ENCODE measurements around the gene MRPS34. TPM values are rescaled to one million over a fixed set of nuclear protein-coding genes. Genes with fewer than 3 reads are reported as not detected.

MRPS34 gene
- total RNA-seq, 1 donor from 2014 or later, result 74.0 TPM

DNA sequence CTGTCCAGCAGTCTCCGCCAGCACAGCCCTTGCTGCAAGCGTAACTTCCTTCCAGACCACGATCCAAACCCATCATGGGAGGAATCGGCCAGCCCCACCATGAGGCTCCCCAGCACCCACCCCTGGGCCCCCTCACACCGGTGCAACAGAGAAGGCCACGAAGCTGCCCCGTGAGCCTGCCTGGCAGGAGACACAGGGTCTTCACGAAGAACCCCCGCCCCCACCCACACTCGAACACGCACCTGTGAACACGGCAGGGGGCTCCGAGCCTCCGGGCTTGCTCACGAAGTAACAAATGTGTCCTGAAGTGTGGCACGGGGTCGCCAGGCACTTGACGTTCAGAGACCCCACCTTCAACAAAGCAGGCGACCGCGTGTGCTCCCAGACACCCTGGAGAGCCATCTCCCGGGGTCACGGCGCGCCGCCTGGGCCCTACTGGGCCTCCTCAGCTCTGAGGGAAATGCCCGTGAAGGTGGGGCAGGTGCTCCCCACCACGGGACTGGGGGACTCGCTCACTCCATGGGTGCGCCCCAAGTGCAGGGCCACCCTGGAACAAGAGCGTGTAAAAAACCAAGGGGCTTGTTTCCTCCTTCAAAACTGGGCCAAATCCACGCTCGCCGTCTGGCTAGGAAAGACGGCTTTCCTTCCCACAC is 46.1 kb upstream of the MRPS34 start:
- FAIRE-seq (no peak), DNase-seq (ENCODE audit: low read depth) (no peak)
- Histone ChIP-seq H3K4me3 (ENCODE audit: insufficient read depth, low read depth, low read length) (no peak overlapping the region), H3K79me2 (ENCODE audit: insufficient read depth, low read length) (no peaks in the 10 kb centered on the region), H4K20me1 (ENCODE audit: insufficient read depth, low read length) (peaks cover 3% of the 10 kb centered on the region), H3K4me1 (ENCODE audit: insufficient read depth, low read length) (no peaks in the 10 kb centered on the region), H3K36me3 (ENCODE audit: insufficient read depth, low read length) (no peaks in the 10 kb centered on the region), H2AFZ (ENCODE audit: low read depth, low read length) (no peak overlapping the region), H3K27ac (ENCODE audit: low read depth, low read length) (no peak overlapping the region), H3K27me3 (ENCODE audit: insufficient read depth, low read length) (no peaks in the 10 kb centered on the region), H3K9ac (ENCODE audit: low read length) (no peak overlapping the region), H3K9me3 (ENCODE audit: insufficient read depth, low read depth, low read length) (no peaks in the 10 kb centered on the region), H3K4me2 (ENCODE audit: low read length) (no peak overlapping the region)
- Mint-ChIP-seq H3K27me3 (ENCODE audit: low read depth, unreplicated experiment) (no peaks in the 10 kb centered on the region), H3K9me3 (ENCODE audit: unreplicated experiment) (no peaks in the 10 kb centered on the region), H3K4me1 (ENCODE audit: low read depth, unreplicated experiment) (no peaks in the 10 kb centered on the region), H3K27ac (ENCODE audit: unreplicated experiment) (no peak overlapping the region), H3K36me3 (ENCODE audit: low read depth, unreplicated experiment) (peaks cover 9% of the 10 kb centered on the region), H3K4me3 (ENCODE audit: unreplicated experiment) (no peak overlapping the region)
- TF ChIP-seq, protein P1, sequence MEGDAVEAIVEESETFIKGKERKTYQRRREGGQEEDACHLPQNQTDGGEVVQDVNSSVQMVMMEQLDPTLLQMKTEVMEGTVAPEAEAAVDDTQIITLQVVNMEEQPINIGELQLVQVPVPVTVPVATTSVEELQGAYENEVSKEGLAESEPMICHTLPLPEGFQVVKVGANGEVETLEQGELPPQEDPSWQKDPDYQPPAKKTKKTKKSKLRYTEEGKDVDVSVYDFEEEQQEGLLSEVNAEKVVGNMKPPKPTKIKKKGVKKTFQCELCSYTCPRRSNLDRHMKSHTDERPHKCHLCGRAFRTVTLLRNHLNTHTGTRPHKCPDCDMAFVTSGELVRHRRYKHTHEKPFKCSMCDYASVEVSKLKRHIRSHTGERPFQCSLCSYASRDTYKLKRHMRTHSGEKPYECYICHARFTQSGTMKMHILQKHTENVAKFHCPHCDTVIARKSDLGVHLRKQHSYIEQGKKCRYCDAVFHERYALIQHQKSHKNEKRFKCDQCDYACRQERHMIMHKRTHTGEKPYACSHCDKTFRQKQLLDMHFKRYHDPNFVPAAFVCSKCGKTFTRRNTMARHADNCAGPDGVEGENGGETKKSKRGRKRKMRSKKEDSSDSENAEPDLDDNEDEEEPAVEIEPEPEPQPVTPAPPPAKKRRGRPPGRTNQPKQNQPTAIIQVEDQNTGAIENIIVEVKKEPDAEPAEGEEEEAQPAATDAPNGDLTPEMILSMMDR (IDR thresholded peaks at IDR 0.05; ENCODE audit: insufficient read depth, low read depth, low read length), result no peak

DNA sequence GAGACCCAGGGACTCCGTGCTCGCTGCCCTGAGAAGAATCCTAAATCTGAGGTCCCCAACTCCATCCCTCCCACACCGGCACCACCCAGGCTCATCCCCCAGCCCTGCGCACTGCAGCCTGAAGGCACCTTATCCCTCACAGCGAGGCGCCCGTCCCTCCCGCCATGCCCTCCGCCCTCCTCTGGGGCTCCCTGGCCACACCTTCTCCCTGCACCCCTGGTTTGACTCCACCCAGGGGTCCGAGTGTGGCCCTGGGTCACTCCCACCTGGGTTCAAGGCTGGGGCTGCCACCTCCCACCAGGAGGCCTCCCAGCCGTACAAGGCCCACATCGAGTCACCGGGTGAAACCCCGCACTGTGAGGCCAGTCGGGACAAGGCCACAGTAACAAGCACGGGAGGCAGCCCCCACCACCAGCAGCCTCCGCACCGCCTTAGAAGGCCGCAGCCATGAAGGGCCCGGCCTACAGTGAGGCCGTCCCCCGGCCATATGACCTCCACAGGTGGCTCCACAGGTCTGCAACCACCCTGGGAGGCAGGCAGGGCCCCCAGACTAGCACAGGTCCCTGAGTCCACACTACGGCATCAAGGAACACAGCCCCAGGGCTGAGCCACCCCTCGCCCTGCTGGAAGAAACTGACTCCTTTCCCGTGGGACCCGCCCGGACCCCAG is 45.4 kb upstream of the MRPS34 start:
- Mint-ChIP-seq H3K27me3 (ENCODE audit: low read depth, unreplicated experiment) (no peaks in the 10 kb centered on the region), H3K4me1 (ENCODE audit: low read depth, unreplicated experiment) (no peaks in the 10 kb centered on the region), H3K27ac (ENCODE audit: unreplicated experiment) (no peak overlapping the region), H3K36me3 (ENCODE audit: low read depth, unreplicated experiment) (peaks cover 12% of the 10 kb centered on the region), H3K4me3 (ENCODE audit: unreplicated experiment) (no peak overlapping the region), H3K9me3 (ENCODE audit: unreplicated experiment) (no peaks in the 10 kb centered on the region)
- H3K27me3 ChIP-seq (ENCODE audit: insufficient read depth, low read length), result no peaks in the 10 kb centered on the region
- H3K9me3 ChIP-seq (ENCODE audit: insufficient read depth, low read depth, low read length), result no peaks in the 10 kb centered on the region
- H3K36me3 ChIP-seq (ENCODE audit: insufficient read depth, low read length), result no peaks in the 10 kb centered on the region
- no peaks in the 10 kb centered on the region for H3K79me2 ChIP-seq (ENCODE audit: insufficient read depth, low read length)
- H3K4me3 ChIP-seq (ENCODE audit: insufficient read depth, low read depth, low read length), result no peak overlapping the region
- TF ChIP-seq EZH2 (IDR thresholded peaks at IDR 0.05; ENCODE audit: insufficient read depth, low read length), result no peak
- TF ChIP-seq, protein P1 (IDR thresholded peaks at IDR 0.05; ENCODE audit: insufficient read depth, low read depth, low read length), result no peak
- H3K27ac ChIP-seq (ENCODE audit: low read depth, low read length), result no peak overlapping the region
- H3K4me1 ChIP-seq (ENCODE audit: insufficient read depth, low read length), result no peaks in the 10 kb centered on the region
- H4K20me1 ChIP-seq (ENCODE audit: insufficient read depth, low read length), result no peaks in the 10 kb centered on the region
- no peak for DNase-seq (ENCODE audit: low read depth)
- no peak overlapping the region for H3K4me2 ChIP-seq (ENCODE audit: low read length)
- no peak for FAIRE-seq
- H2AFZ ChIP-seq (ENCODE audit: low read depth, low read length), result no peak overlapping the region
- no peak overlapping the region for H3K9ac ChIP-seq (ENCODE audit: low read length)

DNA sequence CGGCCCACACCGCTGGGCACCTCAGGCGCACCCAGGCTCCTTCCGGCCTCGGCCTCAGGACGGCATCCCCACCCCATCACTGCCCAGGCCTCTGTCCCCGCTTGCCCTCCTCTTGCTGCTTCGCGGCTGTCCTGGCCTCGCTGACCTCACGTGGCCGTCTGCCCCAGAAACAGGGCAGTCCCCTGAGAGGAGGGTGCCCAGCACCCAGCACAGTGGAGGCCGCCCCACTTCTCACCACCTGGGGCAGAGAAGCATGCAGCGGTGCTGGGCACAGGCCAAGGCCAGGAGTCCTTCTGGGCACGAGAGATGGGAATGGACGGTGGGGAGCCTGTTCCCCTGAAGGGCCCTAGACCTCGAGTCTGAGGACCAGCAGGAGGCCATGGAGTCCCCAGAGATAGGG is 44.8 kb upstream of the MRPS34 start:
- no peak overlapping the region for H3K9ac ChIP-seq (ENCODE audit: low read length)
- DNase-seq (ENCODE audit: low read depth) (no peak), FAIRE-seq (no peak)
- no peak overlapping the region for H3K27ac ChIP-seq (ENCODE audit: low read depth, low read length)
- H3K4me1 Mint-ChIP-seq (ENCODE audit: low read depth, unreplicated experiment), result no peaks in the 10 kb centered on the region
- TF ChIP-seq EZH2 (IDR thresholded peaks at IDR 0.05; ENCODE audit: insufficient read depth, low read length), result no peak
- TF ChIP-seq, protein P1 (IDR thresholded peaks at IDR 0.05; ENCODE audit: insufficient read depth, low read depth, low read length), result no peak
- H3K27me3 Mint-ChIP-seq (ENCODE audit: low read depth, unreplicated experiment), result no peaks in the 10 kb centered on the region
- H3K27ac Mint-ChIP-seq (ENCODE audit: unreplicated experiment), result no peak overlapping the region
- H3K36me3 Mint-ChIP-seq (ENCODE audit: low read depth, unreplicated experiment), result peaks cover 13% of the 10 kb centered on the region
- H3K9me3 ChIP-seq (ENCODE audit: insufficient read depth, low read depth, low read length), result no peaks in the 10 kb centered on the region
- H3K27me3 ChIP-seq (ENCODE audit: insufficient read depth, low read length), result no peaks in the 10 kb centered on the region
- H3K9me3 Mint-ChIP-seq (ENCODE audit: unreplicated experiment), result no peaks in the 10 kb centered on the region
- H3K4me3 Mint-ChIP-seq (ENCODE audit: unreplicated experiment), result no peak overlapping the region
- H3K4me1 ChIP-seq (ENCODE audit: insufficient read depth, low read length), result no peaks in the 10 kb centered on the region
- no peak overlapping the region for H3K4me3 ChIP-seq (ENCODE audit: insufficient read depth, low read depth, low read length)
- no peak overlapping the region for H2AFZ ChIP-seq (ENCODE audit: low read depth, low read length)
- H3K4me2 ChIP-seq (ENCODE audit: low read length), result no peak overlapping the region
- no peaks in the 10 kb centered on the region for H3K36me3 ChIP-seq (ENCODE audit: insufficient read depth, low read length)
- H3K79me2 ChIP-seq (ENCODE audit: insufficient read depth, low read length), result no peaks in the 10 kb centered on the region
- peaks cover 3% of the 10 kb centered on the region for H4K20me1 ChIP-seq (ENCODE audit: insufficient read depth, low read length)

All from astrocyte (in vitro differentiated cells and primary cell).